HUES6 (cell line): ENCODE data around the gene CARM1.
A peak's percentile ranks its signal among the peaks of the same experiment; 100 is the strongest.

Experiments used
- H3K27ac ChIP-seq: 2 replicates; pipeline ENCODE4 v1.7.0; 2013; ENCODE audit warnings: low read depth, mild to moderate bottlenecking, low read length, inconsistent platforms
- H3K27me3 ChIP-seq: 2 replicates; pipeline ENCODE4 v1.6.1; 2013; ENCODE audit warnings: low read length; ENCODE audit not compliant: control insufficient read depth, insufficient read depth
- H3K36me3 ChIP-seq: 2 replicates; pipeline ENCODE4 v1.6.1; 2013; ENCODE audit warnings: low read length; ENCODE audit not compliant: control insufficient read depth, insufficient read depth
- H3K4me1 ChIP-seq: 2 replicates; pipeline ENCODE4 v1.6.1; 2013; ENCODE audit warnings: low read length; ENCODE audit not compliant: control insufficient read depth, insufficient read depth
- H3K4me3 ChIP-seq: 2 replicates; pipeline ENCODE4 v1.5.1; 2013; ENCODE audit warnings: low read depth, low read length
- H3K9ac ChIP-seq: one replicate; pipeline ENCODE4 v1.6.1; 2013; ENCODE audit warnings: mild to moderate bottlenecking, low read length
- H3K9me3 ChIP-seq: 2 replicates; pipeline ENCODE4 v1.6.1; 2013; ENCODE audit warnings: low read depth, low read length; ENCODE audit not compliant: control insufficient read depth, insufficient read depth

Gene CARM1

DNA sequence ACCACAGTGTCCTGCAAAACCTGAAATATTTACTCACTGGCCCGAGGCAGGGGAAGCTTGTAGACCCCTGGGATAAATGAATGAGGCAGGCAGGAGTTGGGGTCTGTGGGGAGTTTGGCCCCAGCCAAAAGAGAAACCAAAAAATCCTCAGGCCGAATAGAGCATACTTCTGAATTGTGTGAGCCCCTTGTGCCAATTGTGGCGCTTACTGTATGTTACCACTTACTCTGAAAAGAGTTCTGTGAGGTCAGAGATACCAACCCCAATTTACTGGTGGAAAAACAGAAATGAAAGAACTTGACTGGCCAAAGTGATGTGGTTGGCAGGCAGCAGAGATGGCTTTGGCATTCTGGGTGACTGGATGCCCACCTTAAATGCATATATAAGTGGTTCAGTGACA, 6.9 kb downstream of the CARM1 start:
- Histone ChIP-seq H3K4me3 (no peak overlapping the region), H3K9me3 (no peaks in the 10 kb centered on the region), H3K9ac (no peak overlapping the region)

GRCh38 chr19:10881403-10882107, 10.2 kb downstream of the CARM1 start:
- Histone ChIP-seq H3K27ac (no peak overlapping the region), H3K9me3 (no peaks in the 10 kb centered on the region), H3K9ac (peak overlapping the region; percentile 40), H3K36me3 (no peaks in the 10 kb centered on the region), H3K27me3 (no peaks in the 10 kb centered on the region), H3K4me3 (peak overlapping the region; percentile 10; the same call in 1 of the 2 replicates), H3K4me1 (peaks cover 54% of the 10 kb centered on the region)

More for the DNA sequence above, 6.9 kb downstream of the CARM1 start:
- no peaks in the 10 kb centered on the region for H3K27me3 ChIP-seq
- H3K4me1 ChIP-seq = peaks cover 42% of the 10 kb centered on the region
- H3K27ac ChIP-seq = peak overlapping the region; percentile 65; the same call in 1 of the 2 replicates
- H3K36me3 ChIP-seq = no peaks in the 10 kb centered on the region

DNA sequence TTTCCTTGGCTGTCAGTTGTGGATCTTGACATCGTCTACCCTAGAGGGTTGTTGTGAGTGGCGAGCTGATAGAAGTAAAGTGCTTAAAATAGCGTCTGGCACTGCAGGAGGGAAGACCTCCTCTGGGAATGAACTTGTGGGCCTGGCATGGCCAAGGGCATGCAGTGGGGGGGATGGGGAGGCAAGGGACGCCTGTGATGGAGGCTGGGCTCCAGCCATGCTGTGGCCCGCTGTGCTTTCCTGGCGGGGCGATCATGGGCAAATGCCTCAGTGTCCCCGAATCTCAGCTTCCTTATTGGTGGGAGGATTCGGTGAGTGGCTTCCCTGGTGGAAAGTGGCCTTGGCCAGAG, 10.7 kb downstream of the CARM1 start:
- Histone ChIP-seq H3K4me1 (peaks cover 59% of the 10 kb centered on the region), H3K27me3 (no peaks in the 10 kb centered on the region), H3K9ac (peak overlapping the region; percentile 40), H3K9me3 (no peaks in the 10 kb centered on the region), H3K27ac (no peak overlapping the region), H3K36me3 (no peaks in the 10 kb centered on the region), H3K4me3 (peak overlapping the region; percentile 10; the same call in 1 of the 2 replicates)

DNA sequence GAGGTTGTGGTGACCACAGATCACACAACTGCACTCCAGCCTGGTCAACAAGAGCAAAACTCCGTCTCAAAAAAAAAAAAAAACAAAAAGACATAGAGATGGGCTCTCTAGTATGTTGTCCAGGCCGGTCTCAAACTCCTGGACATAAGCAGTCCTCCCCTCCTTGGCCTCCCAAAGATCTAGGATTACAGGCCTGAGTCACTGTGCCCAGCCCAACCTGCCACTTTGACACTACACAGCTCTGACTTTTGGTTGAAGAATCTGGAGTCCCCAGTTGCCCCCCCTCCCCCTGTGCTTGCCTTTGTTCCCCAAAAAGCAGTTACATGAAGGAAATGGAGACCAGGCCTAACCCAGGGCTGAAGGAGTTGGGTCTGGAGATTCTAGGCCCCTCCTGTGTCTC, 12.9 kb downstream of the CARM1 start:
- Histone ChIP-seq H3K4me3 (no peak overlapping the region), H3K27me3 (no peaks in the 10 kb centered on the region), H3K9ac (no peak overlapping the region), H3K27ac (no peak overlapping the region), H3K9me3 (no peaks in the 10 kb centered on the region), H3K4me1 (peaks cover 75% of the 10 kb centered on the region), H3K36me3 (no peaks in the 10 kb centered on the region)

DNA sequence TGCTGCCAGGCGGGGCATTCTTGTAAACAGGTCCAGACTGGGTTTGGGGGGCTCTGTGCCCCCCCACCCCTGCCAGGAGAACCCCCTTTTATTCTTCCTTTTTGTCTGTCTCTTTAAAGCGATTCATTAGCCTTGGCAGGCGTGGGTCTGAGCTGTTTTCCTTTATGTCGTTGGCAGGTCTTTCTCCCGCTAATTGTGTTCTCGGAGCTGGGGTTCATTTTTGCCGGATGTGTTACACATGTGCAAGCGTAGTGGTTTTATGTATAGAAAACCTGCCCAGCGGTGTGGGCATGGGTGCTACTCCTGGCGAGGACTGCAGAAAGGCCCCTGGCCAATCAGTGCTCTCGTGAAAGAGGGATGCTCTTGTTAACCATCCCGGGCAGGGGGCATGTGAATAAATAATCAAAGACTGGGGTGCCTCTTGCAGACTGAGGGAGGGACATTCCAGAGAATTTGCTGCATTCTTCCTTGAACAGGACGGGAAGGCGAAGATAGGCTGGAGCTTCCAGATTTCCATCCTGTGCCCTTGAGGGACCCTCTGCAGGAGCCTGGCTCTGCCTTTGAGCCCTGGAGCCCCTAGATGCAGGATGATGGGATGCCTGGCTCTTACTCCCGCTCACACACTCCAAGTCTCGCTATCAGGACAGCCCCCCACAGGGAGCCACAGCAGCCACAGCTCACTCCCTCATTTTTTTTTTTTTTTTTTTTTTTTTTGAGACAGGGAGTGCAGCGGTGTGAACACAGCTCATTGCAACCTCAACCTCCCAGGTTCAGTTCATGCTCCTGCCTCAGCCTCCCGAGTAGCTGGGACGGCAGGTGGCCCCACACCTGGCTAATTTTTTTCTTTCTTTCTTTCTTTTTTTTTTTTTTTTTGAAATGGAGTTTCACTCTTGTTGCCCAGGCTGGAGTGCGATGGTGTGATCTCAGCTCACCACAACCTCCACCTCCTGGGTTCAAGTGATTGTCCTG, 14.1 kb downstream of the CARM1 start:
- Histone ChIP-seq H3K4me1 (peaks cover 64% of the 10 kb centered on the region), H3K27me3 (no peaks in the 10 kb centered on the region), H3K27ac (no peak overlapping the region), H3K9me3 (no peaks in the 10 kb centered on the region), H3K36me3 (no peaks in the 10 kb centered on the region), H3K9ac (no peak overlapping the region), H3K4me3 (no peak overlapping the region)

- H3K4me3 ChIP-seq = 0 out of 2 replicates have a peak overlapping the region, but pooled peaks have one; percentile 0
- no peaks in the 10 kb centered on the region for H3K9me3 ChIP-seq
- peak overlapping the region; percentile 72 for H3K27ac ChIP-seq
- no peaks in the 10 kb centered on the region for H3K36me3 ChIP-seq
- H3K4me1 ChIP-seq = peaks cover 61% of the 10 kb centered on the region
- H3K27me3 ChIP-seq = no peaks in the 10 kb centered on the region
- H3K9ac ChIP-seq = peak overlapping the region; percentile 15
These were observed 16.4 kb downstream of the CARM1 start for GRCh38 chr19:10887616-10888367.

GRCh38 chr19:10888421-10888866, 17.1 kb downstream of the CARM1 start:
- no peaks in the 10 kb centered on the region for H3K27me3 ChIP-seq
- peaks cover 56% of the 10 kb centered on the region for H3K4me1 ChIP-seq
- H3K36me3 ChIP-seq = no peaks in the 10 kb centered on the region
- no peaks in the 10 kb centered on the region for H3K9me3 ChIP-seq
- H3K4me3 ChIP-seq = peak overlapping the region; percentile 22; the same call in 1 of the 2 replicates
- H3K9ac ChIP-seq = peak overlapping the region; percentile 15
- H3K27ac ChIP-seq = peak overlapping the region; percentile 72

DNA sequence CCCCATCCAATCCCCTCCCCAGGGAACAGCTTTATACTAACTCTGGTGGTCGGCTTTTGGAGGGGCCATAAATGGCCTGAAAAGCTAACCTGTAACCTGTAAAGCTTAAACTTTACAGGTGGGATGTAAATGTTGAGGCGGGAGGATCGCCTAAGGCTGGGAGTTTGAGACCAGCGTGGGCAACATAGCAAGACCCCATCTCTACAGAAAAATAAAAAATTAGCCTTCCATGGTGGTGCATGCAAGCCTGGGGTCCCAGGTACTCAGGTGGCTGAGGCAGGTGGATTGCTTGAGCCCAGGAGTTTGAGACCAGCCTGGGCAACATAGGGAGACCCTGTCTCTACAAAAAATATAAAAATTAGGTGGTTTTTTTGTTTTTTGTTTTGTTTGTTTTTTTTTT, 18.5 kb downstream of the CARM1 start:
- peaks cover 66% of the 10 kb centered on the region for H3K4me1 ChIP-seq

GRCh38 chr19:10891405-10892086, 20.2 kb downstream of the CARM1 start:
- Histone ChIP-seq H3K27ac (no peak overlapping the region), H3K4me1 (peaks cover 68% of the 10 kb centered on the region), H3K27me3 (no peaks in the 10 kb centered on the region), H3K9ac (peak overlapping the region; percentile 38), H3K36me3 (no peaks in the 10 kb centered on the region), H3K9me3 (no peaks in the 10 kb centered on the region), H3K4me3 (no peak overlapping the region)

More for the DNA sequence above, 18.5 kb downstream of the CARM1 start:
- H3K4me3 ChIP-seq = no peak overlapping the region
- H3K9me3 ChIP-seq = no peaks in the 10 kb centered on the region
- H3K36me3 ChIP-seq = no peaks in the 10 kb centered on the region
- H3K9ac ChIP-seq = no peak overlapping the region
- no peaks in the 10 kb centered on the region for H3K27me3 ChIP-seq
- H3K27ac ChIP-seq = no peak overlapping the region

DNA sequence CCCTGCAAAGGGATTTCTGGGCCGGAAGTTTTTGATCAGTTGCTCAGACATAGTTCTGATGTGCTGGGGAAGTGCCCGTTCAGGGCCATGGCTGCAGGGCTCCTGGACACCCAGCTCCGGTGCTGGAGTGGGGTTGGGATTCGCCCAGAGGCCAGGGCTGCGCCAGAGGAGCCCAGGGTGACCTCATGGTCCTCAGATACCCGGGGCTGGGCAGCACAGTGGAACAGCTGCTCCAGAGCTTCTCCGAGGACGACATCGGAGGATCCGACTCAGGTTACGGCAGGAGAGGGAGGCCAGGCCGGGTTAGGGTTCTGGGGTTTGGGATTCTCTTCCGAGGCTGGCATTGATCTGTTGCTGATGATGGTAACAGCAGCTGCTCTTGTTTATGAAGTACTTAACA, 20.9 kb downstream of the CARM1 start:
- H3K27me3 ChIP-seq = no peaks in the 10 kb centered on the region
- H3K27ac ChIP-seq = no peak overlapping the region
- peak overlapping the region; percentile 21 for H3K9ac ChIP-seq
- no peaks in the 10 kb centered on the region for H3K36me3 ChIP-seq
- peaks cover 68% of the 10 kb centered on the region for H3K4me1 ChIP-seq
- no peaks in the 10 kb centered on the region for H3K9me3 ChIP-seq
- no peak overlapping the region for H3K4me3 ChIP-seq
